SK-N-SH treated with all-trans-retinoic acid at 6 μM for 48 hours (cell line): ENCODE measurements around the gene CCL17.

ENCODE experiments used
- CREB5 ChIP-seq: fragments of 250-450 bp; sonication (Bioruptor Pico); IDR thresholded peaks from 2 replicates; pipeline ENCODE4 v1.5.1; 2020; ENCODE audit warnings: low read depth, mild to moderate bottlenecking, moderate library complexity
- GLIS3 ChIP-seq: fragments of 250-450 bp; sonication (Bioruptor Pico); IDR thresholded peaks from 2 replicates; pipeline ENCODE4 v1.5.0; 2020; ENCODE audit warnings: mild to moderate bottlenecking, moderate library complexity
- PATZ1 ChIP-seq: fragments of 250-450 bp; sonication (Bioruptor Pico); IDR thresholded peaks from 2 replicates; pipeline ENCODE4 v1.8.0; 2020; ENCODE audit warnings: mild to moderate bottlenecking, moderate library complexity, borderline replicate concordance
- TCF4 ChIP-seq: fragments of 250-450 bp; sonication (Bioruptor Pico); IDR thresholded peaks from 2 replicates; pipeline ENCODE4 v1.8.0; 2021; ENCODE audit warnings: mild to moderate bottlenecking, moderate library complexity, borderline replicate concordance
- ZFP3 ChIP-seq: fragments of 250-450 bp; sonication (Bioruptor Pico); IDR thresholded peaks from 2 replicates; pipeline ENCODE4 v1.5.0; 2020; ENCODE audit warnings: mild to moderate bottlenecking, moderate library complexity
- ZNF8 ChIP-seq: fragments of 450-650 bp; formaldehyde crosslinking; IDR thresholded peaks from 2 replicates; pipeline ENCODE4 v1.5.0; 2020; ENCODE audit warnings: mild to moderate bottlenecking, moderate library complexity

- no peak for TF ChIP-seq PATZ1
- TF ChIP-seq CREB5 (CRISPR knock-in tag): no peak
- TF ChIP-seq GLIS3 (CRISPR knock-in tag): no peak
- TF ChIP-seq ZNF8: no peak
- TF ChIP-seq ZFP3 (CRISPR knock-in tag): no peak
- no peak for TF ChIP-seq TCF4 (CRISPR knock-in tag)
These were observed 28.2 kb upstream of the CCL17 start for GRCh38 chr16:57376313-57376818.
